OCI-LY1 (cell line): ENCODE results near the gene P2RY12.

Source experiments
- EZH2 ChIP-seq: fragments of 200-600 bp; sonication (generic), shearing (Covaris generic); IDR thresholded peaks from 2 replicates; pipeline ENCODE4 v1.8.0; 2017; ENCODE audit warnings: borderline replicate concordance, mixed run types, mild to moderate bottlenecking, antibody characterized with exemption, low read length, moderate library complexity, mixed read lengths
- TF ChIP-seq, protein P1 (sequence below): fragments of 200-600 bp; sonication (generic), shearing (Covaris generic); IDR thresholded peaks from 2 replicates; pipeline ENCODE4 v1.5.1; 2017; ENCODE audit warnings: mild to moderate bottlenecking, antibody characterized with exemption, low read length, moderate library complexity, mixed read lengths

GRCh38 chr3:151398895-151399294 lies 14.3 kb upstream of the P2RY12 start:
- TF ChIP-seq, protein P1, sequence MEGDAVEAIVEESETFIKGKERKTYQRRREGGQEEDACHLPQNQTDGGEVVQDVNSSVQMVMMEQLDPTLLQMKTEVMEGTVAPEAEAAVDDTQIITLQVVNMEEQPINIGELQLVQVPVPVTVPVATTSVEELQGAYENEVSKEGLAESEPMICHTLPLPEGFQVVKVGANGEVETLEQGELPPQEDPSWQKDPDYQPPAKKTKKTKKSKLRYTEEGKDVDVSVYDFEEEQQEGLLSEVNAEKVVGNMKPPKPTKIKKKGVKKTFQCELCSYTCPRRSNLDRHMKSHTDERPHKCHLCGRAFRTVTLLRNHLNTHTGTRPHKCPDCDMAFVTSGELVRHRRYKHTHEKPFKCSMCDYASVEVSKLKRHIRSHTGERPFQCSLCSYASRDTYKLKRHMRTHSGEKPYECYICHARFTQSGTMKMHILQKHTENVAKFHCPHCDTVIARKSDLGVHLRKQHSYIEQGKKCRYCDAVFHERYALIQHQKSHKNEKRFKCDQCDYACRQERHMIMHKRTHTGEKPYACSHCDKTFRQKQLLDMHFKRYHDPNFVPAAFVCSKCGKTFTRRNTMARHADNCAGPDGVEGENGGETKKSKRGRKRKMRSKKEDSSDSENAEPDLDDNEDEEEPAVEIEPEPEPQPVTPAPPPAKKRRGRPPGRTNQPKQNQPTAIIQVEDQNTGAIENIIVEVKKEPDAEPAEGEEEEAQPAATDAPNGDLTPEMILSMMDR: no peak
- no peak for TF ChIP-seq EZH2
